Nucleus accumbens (tissue), 56 donors: ENCODE results near the gene RBL1.

ENCODE experiments used
- DNase-seq, 56 donors: peaks; one replicate each; lab custom pipeline; 2025; lab: John Stamatoyannopoulos, UW

Gene RBL1

DNA sequence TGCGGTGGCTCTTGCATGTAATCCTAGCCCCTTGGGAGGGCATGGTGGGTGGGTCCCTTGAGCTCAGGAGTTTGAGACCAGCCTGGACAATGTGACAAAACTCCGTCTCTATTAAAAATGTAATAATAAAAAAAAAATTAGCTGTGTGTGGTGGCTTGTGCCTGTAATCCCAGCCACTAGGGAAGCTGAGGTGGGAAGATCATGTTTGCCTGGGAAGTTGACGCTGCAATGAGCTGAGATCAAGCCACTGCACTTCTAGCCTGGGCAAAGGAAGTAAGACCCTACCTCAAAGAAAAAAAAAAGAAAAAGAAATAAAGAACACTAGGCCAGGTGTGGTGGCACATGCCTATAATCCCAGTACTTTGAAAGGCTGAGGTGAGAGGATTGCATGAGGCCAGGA is 139.8 kb downstream of the RBL1 start:
- no peak for DNase-seq

DNA sequence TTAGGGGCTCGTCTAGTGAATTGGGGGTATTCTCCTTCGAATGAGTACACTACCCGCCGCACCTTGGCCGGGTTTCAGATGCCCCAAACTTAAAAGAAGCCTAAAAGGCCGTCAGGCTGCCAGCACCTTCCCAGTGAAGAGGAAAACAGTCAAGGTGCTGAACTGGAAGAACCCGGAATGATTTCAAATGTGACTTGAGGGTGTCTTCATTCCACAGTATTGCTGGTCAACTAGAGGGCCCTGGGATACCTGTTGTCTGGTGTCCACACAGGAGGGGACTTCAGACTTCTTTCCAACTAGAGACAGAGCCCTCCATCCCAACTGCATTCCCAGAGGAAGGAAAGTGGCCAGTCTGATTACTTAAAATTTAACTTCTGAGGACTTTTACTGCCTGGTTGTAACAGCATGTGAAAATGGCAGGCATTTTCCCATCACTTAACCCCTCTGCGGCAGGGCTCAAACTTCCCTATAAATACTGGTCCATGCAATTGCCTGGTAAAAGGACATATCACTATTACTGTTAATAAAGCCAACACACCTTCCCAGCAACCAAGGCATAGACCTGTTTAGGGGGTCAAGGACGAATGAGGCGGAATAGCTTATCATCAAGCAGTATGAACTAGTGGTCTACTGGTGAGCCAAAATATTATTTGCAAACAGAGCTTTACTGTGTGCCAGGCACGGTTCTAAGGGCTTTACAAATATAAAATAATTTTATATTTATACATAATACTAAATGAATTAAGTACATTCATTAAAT is 143.6 kb downstream of the RBL1 start:
- no peak for DNase-seq

DNA sequence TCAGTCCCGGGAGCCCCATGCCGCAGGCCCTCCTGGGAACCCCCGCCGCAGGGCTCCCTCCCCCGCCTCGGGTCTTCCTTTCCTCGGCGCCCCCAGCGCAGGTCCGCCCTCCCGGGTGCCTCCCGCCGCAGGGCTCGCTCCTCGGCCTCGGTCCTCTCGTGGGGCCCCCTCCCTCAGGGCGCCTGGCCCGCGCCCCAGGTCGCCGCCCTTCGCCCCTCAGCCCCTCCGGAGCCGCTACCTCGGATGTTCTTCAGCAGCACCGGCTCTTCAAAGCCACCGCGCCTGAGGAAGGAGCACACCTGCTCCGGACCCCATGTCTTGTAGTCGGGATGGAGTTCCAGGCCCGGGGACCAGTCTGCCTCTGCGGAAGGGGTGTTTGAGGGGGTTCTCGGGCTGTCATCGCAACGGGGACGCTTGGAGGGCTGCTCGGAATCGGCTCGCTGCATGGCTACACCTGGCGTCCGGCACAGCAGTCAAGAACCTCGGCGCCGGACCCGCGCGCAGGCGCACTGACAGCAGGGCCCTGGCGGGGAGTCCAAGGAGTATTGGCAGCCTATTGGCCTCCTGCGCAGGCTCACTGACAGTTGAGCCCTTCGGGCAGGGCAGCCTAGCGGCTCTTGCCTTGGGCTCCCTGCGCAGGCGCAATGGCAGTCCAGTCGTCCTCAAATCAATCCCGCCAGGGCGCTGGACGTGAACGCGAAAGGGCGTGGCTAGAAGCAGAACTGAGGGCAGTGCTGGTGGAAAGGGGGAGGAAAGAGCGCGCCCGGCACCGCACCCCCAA is 144.4 kb downstream of the RBL1 start, which contains the start of gene SAMHD1:
TSS of gene SAMHD1 (minus strand) at position 511 of the 781 bp plus-strand sequence. CDS start at position 446, 65 bp downstream.
- DNase-seq: peak; percentile 79 to 98 (median 93)

DNA sequence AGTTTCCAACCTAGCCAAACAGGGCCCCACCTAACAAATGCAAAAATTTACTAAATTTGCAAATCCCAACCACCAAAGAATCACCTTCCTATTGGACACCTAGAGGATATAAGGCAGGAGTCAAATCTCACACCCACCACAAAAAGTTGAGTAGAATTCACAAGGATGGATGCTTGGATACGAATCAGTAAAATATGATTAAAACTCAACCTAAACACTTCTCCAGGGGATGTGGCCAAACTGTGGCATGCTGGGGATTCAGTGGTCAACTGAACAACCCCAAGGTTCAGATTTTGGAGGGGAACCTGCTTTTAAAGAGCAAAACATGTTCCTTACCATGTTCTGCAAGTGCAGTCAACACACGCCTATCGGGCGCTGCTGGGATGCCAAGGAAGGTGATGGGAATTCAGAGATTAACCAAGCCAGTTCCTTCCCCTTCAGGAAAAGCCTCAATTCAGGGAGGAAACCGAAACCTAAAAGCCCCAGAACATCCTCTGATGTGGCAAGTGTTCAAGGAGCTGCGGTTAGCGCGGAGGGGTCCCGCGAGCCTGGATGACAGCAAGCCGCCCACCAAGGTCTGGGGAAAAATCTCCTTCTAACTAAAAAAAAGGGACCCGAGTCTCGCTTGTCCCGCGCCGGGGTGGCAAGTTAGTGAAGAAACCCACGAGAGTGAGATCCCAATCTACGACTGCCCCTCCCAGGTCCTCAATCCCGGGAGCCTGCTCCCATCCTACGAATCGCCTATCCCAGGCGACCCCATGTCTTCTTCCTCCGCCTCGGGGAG is 145.2 kb downstream of the RBL1 start:
- DNase-seq: peak in 11 of 56 donors; percentile 14 to 49 (median 35)
